T-cell (primary cell): ENCODE results near the gene CAP2. TPM values are rescaled to one million over a fixed set of nuclear protein-coding genes. Genes with fewer than 3 reads are reported as not detected.

Experiments used
- ATAC-seq, 4 experiments: fragments of 200-7000 bp in 3 of 4; fragments of 150-1000 bp in 1 of 4; cut with Tn5 transposase; replicated peaks in 1 of 4; 1 replicate in 3 of 4; 2 replicates in 1 of 4; pipeline ENCODE4 v1.10.0; 2021; ENCODE audit warnings: moderate library complexity in 3 of 4, mild to moderate bottlenecking in 2 of 4, moderate number of reproducible peaks in 1 of 4
- CTCF ChIA-PET, 2 donors: fragments of 300-600 bp; sonication (Branson Sonifier 250); formaldehyde crosslinking; loops; one replicate each; lab custom pipeline; 2022; ENCODE audit warnings: antibody characterized with exemption in 2 of 2; lab: Charles Lee
- POLR2A ChIA-PET, 2 donors: fragments of 300-600 bp; sonication (Branson Sonifier 250); formaldehyde crosslinking; loops; one replicate each; lab custom pipeline; 2022; ENCODE audit warnings: antibody characterized with exemption in 2 of 2; lab: Charles Lee
- DNase-seq, 35 experiments: peaks; one replicate each; pipeline versions ENCODE4 v3.0.0 to v3.0.0-alpha.2; 2013 to 2023
- H3K27ac ChIP-seq: one replicate; pipeline ENCODE4 v1.5.1; 2013; ENCODE audit warnings: low read length
- H3K27me3 ChIP-seq, 2 experiments: replicated peaks in 1 of 2; 1 replicate in 1 of 2; 2 replicates in 1 of 2; pipeline versions ENCODE4 v1.6.1 to v1.7.0; 2013; ENCODE audit warnings: low read length in 1 of 2, mixed read lengths in 1 of 2; ENCODE audit not compliant: control insufficient read depth in 2 of 2, insufficient read depth in 2 of 2; ENCODE audit errors: extremely low read depth in 1 of 2
- H3K36me3 ChIP-seq, 2 donors: 1 replicate in 1 of 2; 2 replicates in 1 of 2; pipeline versions ENCODE4 v1.6.1 to v1.7.0; 2013; ENCODE audit warnings: low read length in 1 of 2; ENCODE audit not compliant: control insufficient read depth in 2 of 2, insufficient read depth in 1 of 2; ENCODE audit errors: extremely low read depth in 1 of 2
- H3K4me1 ChIP-seq, 2 experiments: 1 replicate in 1 of 2; 2 replicates in 1 of 2; pipeline versions ENCODE4 v1.6.1 to v1.7.0; 2013; ENCODE audit warnings: low read length in 2 of 2, mixed read lengths in 1 of 2; ENCODE audit not compliant: insufficient read depth in 2 of 2, control insufficient read depth in 1 of 2; ENCODE audit errors: extremely low read depth in 1 of 2
- H3K4me3 ChIP-seq, 2 donors: 1 replicate in 1 of 2; 2 replicates in 1 of 2; pipeline versions ENCODE4 v1.5.1 to v1.7.0; 2013; ENCODE audit warnings: mild to moderate bottlenecking in 2 of 2, low read length in 1 of 2, moderate library complexity in 1 of 2; ENCODE audit not compliant: control insufficient read depth in 1 of 2; ENCODE audit errors: extremely low read depth in 1 of 2
- H3K9me3 ChIP-seq: 2 replicates; pipeline ENCODE4 v1.7.0; 2013
- H3K27ac Mint-ChIP-seq, 2 donors: one replicate each; pipeline ENCODE4 v1.8.0; 2020 to 2021; ENCODE audit warnings: mild to moderate bottlenecking in 2 of 2, mixed read lengths in 2 of 2
- H3K27me3 Mint-ChIP-seq, 2 donors: one replicate each; pipeline ENCODE4 v1.8.0; 2021 to 2022; ENCODE audit warnings: mixed read lengths in 2 of 2
- H3K36me3 Mint-ChIP-seq: one replicate; pipeline ENCODE4 v1.8.0; 2021; ENCODE audit warnings: mixed read lengths
- H3K4me1 Mint-ChIP-seq, 3 donors: one replicate each; pipeline ENCODE4 v1.8.0; 2020 to 2022; ENCODE audit warnings: mixed read lengths in 3 of 3, mild to moderate bottlenecking in 1 of 3
- H3K4me3 Mint-ChIP-seq, 3 donors: one replicate each; pipeline ENCODE4 v1.8.0; 2020 to 2022; ENCODE audit warnings: mild to moderate bottlenecking in 3 of 3, mixed read lengths in 3 of 3, moderate library complexity in 3 of 3
- H3K9me3 Mint-ChIP-seq, 3 donors: one replicate each; pipeline ENCODE4 v1.8.0; 2020 to 2022; ENCODE audit warnings: mixed read lengths in 3 of 3
- WGBS: methylation state at CpG from one replicate; pipeline ENCODE4 v1.1.5; 2013; ENCODE audit warnings: missing lambda C conversion rate; ENCODE audit not compliant: insufficient coverage; 5-methylcytosine and 5-hydroxymethylcytosine counted together
- total RNA-seq, 35 experiments: library from RNA in 6 of 35; stranded (reverse) in 6 of 35; fragments of 120-200 nt in 1 of 35; gene quantifications; one replicate each; pipeline versions ENCODE4 v1.2.1 to v1.2.4 and lab custom pipeline; 2013 to 2026

The CAP2 gene
- total RNA-seq, 5 donors from 2014 or later (not counting 1 experiment from before 2014, with no cell fraction given): 0.20 TPM; not detected in 4

DNA sequence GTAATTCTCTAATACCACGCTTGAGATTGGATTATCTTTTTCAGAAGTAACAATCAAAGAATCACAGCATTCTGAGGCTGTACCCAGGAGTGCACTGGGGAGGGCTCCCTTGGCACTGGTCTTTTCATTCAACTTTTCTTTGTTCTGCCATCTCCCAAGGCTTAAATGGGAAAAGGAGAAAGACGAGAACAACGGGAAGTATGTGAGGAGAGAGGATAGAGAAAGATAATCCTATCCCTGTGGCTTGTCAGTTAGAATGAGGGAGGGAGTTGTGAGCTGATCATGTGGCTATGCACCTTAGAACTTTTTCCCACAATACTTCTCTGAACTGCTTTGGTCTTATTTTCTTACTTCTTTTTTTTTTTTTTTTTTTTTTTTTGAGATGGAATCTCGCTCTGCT, 83.1 kb downstream of the CAP2 start:
- H3K36me3 ChIP-seq: no peaks in the 10 kb centered on the region
- Mint-ChIP-seq H3K4me1 (no peaks in the 10 kb centered on the region), H3K9me3 (no peaks in the 10 kb centered on the region), H3K4me3 (no peak overlapping the region), H3K27me3 (peaks cover 8 to 16% of the 10 kb centered on the region in 2 donors), H3K27ac (no peak overlapping the region), H3K36me3 (no peaks in the 10 kb centered on the region)
- ChIA-PET CTCF (interaction anchor here in 1 of 2 donors (0.7 kb wide), 1 partner anchor 931 kb away, joined by 3 read pairs; no protein-coding TSS in a partner anchor), POLR2A (no interaction called here)
- H3K27ac ChIP-seq: no peak overlapping the region
- no peak overlapping the region for H3K4me3 ChIP-seq
- ATAC-seq (no peak), DNase-seq (no peak)
- no peaks in the 10 kb centered on the region for H3K27me3 ChIP-seq
- H3K9me3 ChIP-seq: no peaks in the 10 kb centered on the region
- WGBS: no CpG with 5 or more reads among the region's 4 CpGs
- no peaks in the 10 kb centered on the region for H3K4me1 ChIP-seq

DNA sequence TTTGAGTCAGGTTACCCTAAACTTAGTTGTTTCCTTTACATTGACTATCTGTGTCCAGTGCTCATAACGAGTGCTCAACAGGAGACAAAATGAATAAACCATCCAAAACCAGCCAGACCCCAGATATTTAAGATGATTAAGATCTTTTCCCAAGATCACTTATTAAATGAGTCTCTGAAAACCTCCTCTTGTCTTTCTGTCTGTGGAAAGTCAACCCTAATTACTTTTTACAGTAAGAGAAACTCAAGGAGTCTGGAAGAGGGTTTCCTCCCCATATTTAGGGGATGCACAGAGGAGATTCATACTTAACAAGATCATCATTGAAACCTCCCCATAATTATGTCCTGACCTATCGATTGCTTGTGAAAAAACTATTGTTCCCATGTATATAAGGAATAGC, 84.0 kb downstream of the CAP2 start:
- Mint-ChIP-seq H3K4me3 (no peak overlapping the region), H3K27ac (no peak overlapping the region), H3K27me3 (peaks cover 13 to 22% of the 10 kb centered on the region in 2 donors), H3K36me3 (no peaks in the 10 kb centered on the region), H3K4me1 (no peaks in the 10 kb centered on the region), H3K9me3 (no peaks in the 10 kb centered on the region)
- ChIA-PET POLR2A (no interaction called here), CTCF (no interaction called here)
- no peak for ATAC-seq
- H3K4me3 ChIP-seq: no peak overlapping the region
- no peak overlapping the region for H3K27ac ChIP-seq
- DNase-seq: no peak
- WGBS: no CpG with 5 or more reads among the region's 2 CpGs
- no peaks in the 10 kb centered on the region for H3K36me3 ChIP-seq
- no peaks in the 10 kb centered on the region for H3K4me1 ChIP-seq
- no peaks in the 10 kb centered on the region for H3K9me3 ChIP-seq
- no peaks in the 10 kb centered on the region for H3K27me3 ChIP-seq

DNA sequence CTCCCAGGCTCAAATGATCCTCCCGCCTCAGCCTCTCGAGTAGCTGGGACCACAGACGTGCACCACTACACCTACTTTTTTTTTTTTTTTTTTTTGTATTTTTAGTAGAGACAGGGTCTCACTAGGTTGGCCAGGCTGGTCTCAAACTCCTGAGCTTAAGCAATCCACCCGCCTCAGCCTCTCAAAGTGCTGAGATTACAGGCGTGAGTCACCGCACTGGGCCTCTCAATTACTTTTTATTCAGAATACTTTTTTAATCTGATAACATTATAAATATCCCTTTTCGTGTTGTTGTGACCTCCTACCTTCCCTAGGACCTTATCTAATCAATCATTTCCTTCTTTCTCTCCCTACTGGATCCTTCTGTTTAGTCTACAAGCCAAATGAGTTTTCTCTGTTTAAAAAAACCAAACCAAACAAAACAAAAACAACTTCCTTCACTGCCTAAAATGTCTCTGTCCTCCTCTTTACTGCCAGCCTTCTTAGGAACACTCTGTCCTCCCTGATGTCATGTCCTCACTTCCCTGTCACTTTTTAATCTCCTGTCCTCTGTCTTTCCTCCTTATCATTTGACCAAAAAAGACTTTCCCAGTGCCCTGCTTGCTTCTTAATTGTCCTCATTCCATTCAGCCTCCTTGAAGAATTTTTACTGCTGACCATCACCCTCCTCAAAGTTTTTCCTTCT, 85.0 kb downstream of the CAP2 start:
- POLR2A ChIA-PET: interaction anchor here in 1 of 2 donors (0.6 kb wide), 1 partner anchor 10 kb away, joined by 5 read pairs; no protein-coding TSS in a partner anchor
- H3K4me3 ChIP-seq: no peak overlapping the region

DNA sequence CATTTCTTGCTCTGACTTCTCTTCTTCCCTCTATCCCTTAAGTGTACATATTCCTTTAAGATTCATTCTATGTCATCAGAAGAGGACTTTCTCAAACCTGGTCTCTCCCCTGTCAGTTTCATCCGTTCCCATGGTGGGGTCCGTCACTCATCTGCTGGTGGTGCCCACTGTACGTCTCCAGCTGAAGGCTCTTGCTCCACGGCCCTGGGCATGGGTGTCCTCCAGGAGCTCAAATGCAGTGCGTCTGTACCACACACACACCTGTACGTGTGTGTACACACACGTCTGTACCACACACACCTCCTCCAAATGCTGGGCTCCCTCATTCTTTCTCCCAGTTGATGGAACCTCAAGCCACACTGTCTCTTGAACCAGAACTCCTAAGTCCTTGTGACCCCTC, 85.6 kb downstream of the CAP2 start:
- Histone ChIP-seq H3K27me3 (peaks cover 0 to 2% of the 10 kb centered on the region in 2 experiments), H3K4me1 (no peaks in the 10 kb centered on the region), H3K27ac (no peak overlapping the region), H3K36me3 (no peaks in the 10 kb centered on the region), H3K4me3 (no peak overlapping the region), H3K9me3 (no peaks in the 10 kb centered on the region)
- Mint-ChIP-seq H3K4me3 (no peak overlapping the region), H3K36me3 (no peaks in the 10 kb centered on the region), H3K4me1 (no peaks in the 10 kb centered on the region), H3K27ac (no peak overlapping the region), H3K9me3 (no peaks in the 10 kb centered on the region), H3K27me3 (peaks cover 15% of the 10 kb centered on the region in 2 donors)
- ATAC-seq (no peak), DNase-seq (no peak)
- ChIA-PET POLR2A (no interaction called here), CTCF (no interaction called here)
- 74% methylated on average over 7 of the region's 7 CpGs for WGBS

More for the DNA sequence above, 85.0 kb downstream of the CAP2 start:
- Mint-ChIP-seq H3K36me3 (no peaks in the 10 kb centered on the region), H3K27me3 (peaks cover 15 to 17% of the 10 kb centered on the region in 2 donors), H3K27ac (no peak overlapping the region), H3K9me3 (no peaks in the 10 kb centered on the region), H3K4me3 (no peak overlapping the region), H3K4me1 (no peaks in the 10 kb centered on the region)
- CTCF ChIA-PET: no interaction called here
- no peaks in the 10 kb centered on the region for H3K4me1 ChIP-seq
- H3K27ac ChIP-seq: no peak overlapping the region
- ATAC-seq (no peak), DNase-seq (no peak)
- H3K36me3 ChIP-seq: no peaks in the 10 kb centered on the region
- H3K27me3 ChIP-seq: no peaks in the 10 kb centered on the region
- WGBS: 79% methylated on average over 2 of the region's 7 CpGs
- no peaks in the 10 kb centered on the region for H3K9me3 ChIP-seq

DNA sequence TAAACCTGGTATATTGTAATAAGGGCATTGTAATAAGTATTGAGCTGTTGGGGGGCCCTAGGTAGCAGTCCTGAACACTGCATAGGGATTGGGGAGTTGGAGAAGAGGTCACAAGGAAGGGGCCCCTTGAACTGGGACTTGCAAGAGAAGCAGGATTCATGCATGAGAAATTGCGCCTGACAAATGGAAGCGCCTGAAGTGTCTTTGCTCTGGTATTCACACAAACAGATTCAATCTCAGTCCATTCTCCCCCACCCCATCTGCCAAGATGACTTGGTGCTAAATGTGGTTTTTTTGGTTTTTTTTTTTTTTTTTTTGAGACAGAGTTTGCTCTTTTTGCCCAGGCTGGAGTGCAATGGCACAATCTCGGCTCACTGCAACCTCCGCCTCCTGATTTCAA, 87.1 kb downstream of the CAP2 start:
- H3K9me3 Mint-ChIP-seq: no peaks in the 10 kb centered on the region
- Histone ChIP-seq H3K4me3 (no peak overlapping the region), H3K27me3 (peaks cover 0 to 2% of the 10 kb centered on the region in 2 experiments), H3K4me1 (no peaks in the 10 kb centered on the region), H3K9me3 (no peaks in the 10 kb centered on the region), H3K27ac (no peak overlapping the region), H3K36me3 (no peaks in the 10 kb centered on the region)
- peaks cover 15 to 16% of the 10 kb centered on the region in 2 donors for H3K27me3 Mint-ChIP-seq
- H3K4me1 Mint-ChIP-seq: no peaks in the 10 kb centered on the region
- DNase-seq (no peak), ATAC-seq (no peak)
- no peaks in the 10 kb centered on the region for H3K36me3 Mint-ChIP-seq
- WGBS: no CpG with 5 or more reads among the region's 4 CpGs
- H3K27ac Mint-ChIP-seq: no peak overlapping the region
- ChIA-PET CTCF (no interaction called here), POLR2A (no interaction called here)
- no peak overlapping the region for H3K4me3 Mint-ChIP-seq

DNA sequence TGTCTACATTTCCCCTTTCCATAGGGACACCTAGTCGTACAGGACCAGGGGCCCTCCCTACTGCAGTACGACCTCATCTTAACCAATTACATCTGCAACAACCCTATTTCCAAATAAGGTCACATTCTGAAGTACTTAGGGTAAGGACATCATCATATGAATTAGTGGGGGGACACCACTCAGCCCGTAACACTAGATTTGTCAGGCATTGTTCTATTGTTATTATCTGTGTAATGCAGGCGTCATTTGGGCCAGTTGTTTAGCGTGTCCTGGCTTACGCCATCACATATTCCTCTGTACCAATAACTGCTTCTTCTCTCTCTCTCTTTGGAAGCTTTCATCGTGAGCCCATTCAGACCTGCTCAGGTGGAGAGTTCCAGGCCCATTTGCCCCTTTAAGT, 89.3 kb downstream of the CAP2 start:
- Mint-ChIP-seq H3K9me3 (no peaks in the 10 kb centered on the region), H3K27me3 (peaks cover 14 to 17% of the 10 kb centered on the region in 2 donors), H3K36me3 (no peaks in the 10 kb centered on the region), H3K4me1 (no peaks in the 10 kb centered on the region), H3K4me3 (no peak overlapping the region), H3K27ac (no peak overlapping the region)
- WGBS: no CpG with 5 or more reads among the region's 7 CpGs
- ChIA-PET CTCF (no interaction called here), POLR2A (no interaction called here)
- Histone ChIP-seq H3K27ac (no peak overlapping the region), H3K36me3 (no peaks in the 10 kb centered on the region), H3K9me3 (no peaks in the 10 kb centered on the region), H3K4me3 (no peak overlapping the region), H3K4me1 (no peaks in the 10 kb centered on the region), H3K27me3 (peaks cover 0 to 2% of the 10 kb centered on the region in 2 experiments)
- ATAC-seq (no peak), DNase-seq (no peak)
